HG03442 (cell line): ENCODE data around the gene RNF223.
"Not testable (repeated sequence)": the region's sequence is repeated elsewhere in the genome, so short reads cannot be mapped to it uniquely, and the experiment has no call there.

Experiments
- ATAC-seq: cut with Tn5 transposase; IDR thresholded peaks from one replicate; pipeline ENCODE4 v1.9.1; 2021; ENCODE audit warnings: mild to moderate bottlenecking, moderate library complexity; ENCODE audit not compliant: unreplicated experiment

RNF223 gene

DNA sequence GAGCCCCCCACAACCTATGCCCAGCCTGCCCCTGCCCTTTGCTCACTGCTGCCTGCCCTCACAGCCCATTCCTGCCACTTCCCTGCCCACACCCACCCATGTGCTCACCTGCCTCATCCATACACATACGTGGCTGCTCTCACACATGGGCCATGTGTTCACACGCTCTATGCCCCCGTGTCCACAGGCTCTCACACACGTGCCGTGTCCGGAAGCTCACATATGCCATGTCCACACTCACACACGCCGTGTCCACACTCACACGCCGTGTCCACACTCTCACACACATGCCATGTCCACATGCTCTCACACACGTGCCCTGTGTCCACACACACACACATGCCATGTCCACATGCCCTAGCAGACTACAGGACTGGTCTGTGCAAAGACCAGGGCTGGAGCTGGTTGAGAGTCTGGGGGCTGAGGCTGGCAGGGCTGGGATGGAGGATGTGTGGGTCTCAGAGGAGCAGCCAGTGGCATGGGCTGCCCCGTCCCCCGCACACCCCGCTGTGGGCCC lies 583 bp upstream of the RNF223 start:
- no peak for ATAC-seq

DNA sequence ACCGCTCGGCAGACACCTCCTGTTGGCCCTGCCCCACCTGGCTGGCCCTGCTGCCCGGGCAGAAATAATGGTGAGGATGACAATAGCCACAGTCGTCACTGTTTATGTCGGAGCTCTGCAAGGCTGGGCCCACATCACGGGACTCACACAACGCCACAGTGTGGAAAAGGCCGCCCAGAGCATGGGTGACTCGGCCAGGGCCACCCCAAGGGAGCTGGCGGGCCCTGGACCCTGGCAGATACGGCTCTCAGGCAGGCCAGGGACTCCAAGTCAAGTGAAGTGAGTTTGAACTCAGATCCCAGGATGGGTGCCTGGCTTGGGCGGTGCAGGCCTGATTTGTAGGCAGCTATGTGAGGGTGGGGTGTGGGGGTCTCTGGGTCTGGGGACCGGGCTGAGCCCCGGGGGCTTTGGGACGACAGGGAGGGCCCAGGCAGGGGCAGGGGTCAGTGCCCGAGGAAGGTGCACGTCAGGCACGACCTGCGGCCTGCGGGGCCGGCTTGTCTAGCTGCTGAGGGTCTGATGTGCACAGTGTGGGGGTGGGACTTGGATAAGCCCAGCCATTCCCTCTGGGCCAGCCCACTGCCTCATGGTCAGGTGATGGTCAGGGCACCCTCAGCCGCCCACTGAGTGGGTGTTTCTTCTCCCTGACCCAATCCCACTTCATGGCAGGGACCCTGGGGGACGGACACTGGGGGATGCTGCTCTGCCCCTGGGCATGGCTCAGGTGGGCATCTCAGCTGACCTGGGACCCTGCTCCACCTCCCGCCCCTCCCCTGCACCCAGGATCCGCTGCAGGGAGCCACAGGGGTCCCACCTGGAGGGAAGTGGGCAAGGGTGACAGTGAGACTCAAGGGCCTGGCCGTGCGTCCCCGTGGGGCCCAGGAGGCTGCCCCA lies 1.0 kb downstream of the RNF223 start:
- ATAC-seq, result no peak

DNA sequence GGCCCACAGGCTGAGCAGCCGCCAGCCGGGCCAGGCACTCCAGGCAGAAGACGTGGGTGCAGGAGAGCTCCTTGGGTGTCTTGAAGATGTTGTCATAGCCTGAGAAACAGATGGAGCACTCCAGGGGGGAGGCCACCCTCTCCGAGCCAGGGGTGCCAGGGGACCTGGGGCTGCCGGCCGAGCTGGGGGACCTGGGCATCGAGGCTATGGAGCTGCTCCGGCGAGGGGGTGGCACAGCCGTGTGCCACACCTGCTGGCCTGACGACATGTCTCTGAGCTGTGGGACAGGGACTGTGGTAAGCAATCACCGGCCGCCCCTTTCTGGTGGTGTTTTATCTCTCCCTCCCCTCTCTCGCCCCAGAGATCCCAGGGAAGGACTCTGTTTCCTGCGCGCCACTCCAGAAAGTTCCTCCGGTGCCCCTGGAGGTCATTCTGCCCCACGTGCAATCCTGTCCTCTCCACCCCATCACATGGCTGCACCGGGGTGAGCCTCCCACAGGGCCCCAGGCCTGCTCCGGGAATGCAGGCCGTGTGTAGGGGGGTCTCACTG lies 1.7 kb downstream of the RNF223 start:
- ATAC-seq, result no peak

DNA sequence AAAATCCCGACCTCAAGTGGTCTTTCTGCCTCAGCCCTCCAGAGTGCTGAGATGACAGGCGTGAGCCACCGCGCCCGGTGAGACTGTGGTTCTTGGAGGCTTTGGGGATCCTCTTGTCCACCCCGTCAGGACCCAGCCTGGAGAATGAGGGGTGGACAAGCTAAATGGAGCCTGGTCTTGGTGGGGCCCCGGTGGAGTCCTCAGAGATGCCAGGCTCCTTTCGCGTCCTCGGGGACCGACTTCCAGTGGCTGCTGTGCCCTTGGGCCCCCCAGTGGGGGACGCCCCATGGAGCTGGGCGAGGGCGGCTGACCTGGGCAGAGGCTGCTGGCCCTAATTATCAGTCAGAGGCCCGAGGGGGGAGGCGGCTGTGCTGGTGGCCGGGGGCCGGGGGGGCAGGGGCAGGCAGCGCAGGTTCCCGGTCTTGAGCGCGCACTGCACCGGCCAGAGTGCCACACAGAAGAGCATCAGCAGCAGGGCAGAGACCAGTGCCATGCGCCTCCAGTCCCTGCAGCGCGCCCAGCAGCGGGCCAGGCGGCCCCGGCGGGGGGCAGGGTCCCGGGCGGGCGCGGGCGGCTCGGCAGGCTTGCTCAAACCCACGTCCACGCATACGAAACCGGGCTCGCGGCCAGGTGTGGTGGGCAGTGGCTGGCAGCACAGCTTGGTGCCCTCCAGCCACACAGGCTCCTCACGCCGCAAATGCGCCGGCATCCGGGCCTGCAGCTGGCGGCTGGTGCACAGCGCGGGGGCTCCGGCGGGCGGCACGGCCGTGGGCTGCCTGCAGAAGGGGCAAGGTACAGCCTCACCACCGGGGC lies 2.4 kb downstream of the RNF223 start:
- no peak for ATAC-seq

DNA sequence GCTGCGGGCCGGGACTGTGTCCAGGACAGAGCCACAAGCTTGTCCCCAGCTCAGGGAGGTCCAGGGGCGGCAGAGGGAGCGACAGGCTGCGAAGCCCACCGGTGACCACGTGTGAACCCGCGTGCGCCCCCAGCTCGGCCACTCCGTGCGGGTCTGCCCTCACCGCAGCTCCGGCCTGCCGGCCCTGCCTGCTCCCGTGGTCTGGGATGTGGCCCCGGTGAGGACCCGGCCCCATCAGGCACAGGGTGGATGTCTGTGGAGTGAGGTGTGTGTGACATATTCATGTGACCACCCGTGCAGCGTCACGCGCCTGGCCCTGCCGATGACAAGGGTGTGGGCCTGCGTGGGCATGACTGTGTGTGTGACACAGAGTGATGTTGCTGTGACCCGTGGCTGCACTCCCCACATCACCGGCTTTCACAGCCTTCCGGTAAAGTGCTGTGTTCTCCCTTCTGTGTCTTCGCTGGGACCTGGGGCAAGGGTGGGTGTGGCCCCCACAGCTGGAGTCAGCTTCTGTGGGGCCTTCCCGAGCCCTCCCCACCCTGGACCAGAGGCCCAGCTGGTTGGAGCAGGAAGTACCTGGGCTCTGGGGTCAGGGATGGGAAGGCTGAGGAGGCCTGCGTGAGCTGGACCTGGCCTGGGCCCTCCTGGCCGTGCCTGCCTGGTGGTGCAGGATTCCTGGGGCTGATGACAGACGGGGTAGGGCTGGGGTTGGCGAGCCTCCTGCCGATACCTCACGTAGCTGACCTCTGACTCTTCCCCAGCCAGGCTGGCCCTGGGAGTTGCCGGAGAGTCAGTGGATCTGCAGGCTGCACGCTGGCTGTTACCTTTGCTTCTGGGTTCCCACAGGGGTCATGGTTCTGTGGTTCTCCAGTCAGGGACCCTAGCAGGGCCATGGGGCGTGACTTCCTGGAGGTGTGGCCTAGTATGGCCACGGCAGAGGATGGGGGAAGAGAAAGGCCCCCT lies 4.1 kb downstream of the RNF223 start:
- ATAC-seq, result no peak

DNA sequence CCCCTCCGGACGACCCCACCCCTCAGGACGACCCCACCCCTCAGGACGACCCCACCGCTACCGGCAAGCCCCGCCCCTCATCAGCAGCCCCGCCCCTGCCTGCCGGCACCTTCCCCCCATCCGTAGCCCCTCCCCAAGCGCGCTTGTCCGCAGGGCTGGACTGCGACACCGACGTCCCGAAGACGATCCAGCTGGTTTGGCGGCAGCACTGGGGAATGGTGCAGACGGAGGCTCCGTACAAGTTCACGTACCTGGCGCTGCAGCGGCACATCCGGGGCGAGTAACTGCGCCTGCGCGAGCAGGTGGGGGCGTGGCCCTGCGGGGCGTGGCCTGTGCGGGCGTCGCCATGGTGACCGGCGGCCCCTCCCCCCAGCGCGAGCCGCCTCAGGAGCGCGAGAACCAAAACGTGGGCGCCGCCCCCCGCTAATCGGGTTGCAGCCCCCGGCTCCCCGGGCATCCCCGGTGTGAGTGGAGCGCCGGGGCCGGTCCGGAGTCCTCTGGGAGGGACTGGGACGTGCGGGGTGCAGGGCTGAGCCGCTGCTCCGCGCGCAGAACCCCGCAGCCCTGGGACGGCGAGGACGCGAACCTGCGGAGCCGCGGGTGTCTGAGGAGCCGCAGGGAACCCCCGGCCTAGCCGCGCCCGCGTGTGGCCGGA lies 4.9 kb downstream of the RNF223 start:
- no peak for ATAC-seq

DNA sequence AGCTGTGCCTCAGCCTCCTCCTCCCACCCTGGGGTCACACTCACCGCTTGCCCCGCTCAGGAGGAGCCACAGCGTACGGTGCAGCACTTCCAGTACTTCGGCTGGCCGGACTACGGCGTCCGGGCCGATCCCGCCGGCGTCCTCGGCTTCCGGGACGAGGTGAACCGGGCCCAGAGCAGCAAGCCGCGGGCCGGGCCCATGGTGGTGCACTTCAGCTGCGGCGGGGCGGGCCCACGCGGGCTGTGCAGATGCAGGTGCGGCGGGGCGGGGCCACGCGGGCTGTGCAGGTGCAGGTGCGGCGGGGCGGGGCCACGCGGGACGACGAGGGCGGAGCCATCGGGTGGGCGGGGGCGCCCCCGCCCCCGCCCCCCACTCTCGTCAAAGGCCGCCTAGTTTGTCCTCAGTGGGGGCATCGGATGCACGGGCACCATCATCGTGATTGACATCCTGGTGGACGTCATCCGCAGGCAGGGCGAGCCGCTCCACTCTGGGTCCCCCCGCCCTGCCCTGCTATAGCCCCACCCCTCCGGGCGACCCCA lies 5.5 kb downstream of the RNF223 start:
- ATAC-seq, result no peak

DNA sequence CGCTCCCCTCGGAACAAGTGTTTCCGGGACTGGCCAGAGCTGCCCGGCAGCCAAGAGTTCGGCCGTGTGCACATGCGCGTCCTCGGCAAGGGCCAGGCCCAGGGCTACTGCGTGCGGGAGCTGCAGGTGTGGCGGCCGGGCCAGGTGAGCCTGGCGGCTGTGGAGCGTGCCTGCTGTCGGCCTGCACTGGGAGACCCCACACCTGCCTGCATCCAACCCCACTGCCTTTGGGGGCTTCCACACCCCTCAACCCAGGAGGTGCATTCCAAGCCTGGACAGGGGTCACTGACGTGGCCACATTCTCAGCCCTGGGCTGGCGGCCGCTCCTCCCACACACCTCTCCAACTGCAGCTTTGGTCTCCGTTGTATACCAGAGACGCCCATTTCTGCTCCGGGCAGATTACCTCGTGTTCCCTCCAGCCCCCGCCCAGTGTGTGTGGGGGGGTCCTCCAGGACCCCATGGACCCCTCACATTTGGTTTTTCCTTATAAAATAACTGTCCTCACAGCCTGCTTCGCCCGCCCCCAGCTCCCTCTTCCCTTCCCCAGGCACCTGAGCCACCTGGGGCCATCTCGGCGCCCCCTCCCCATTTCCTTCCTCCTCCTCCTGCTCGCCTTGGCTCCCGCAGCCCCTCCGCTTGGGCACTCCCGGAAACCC lies 6.1 kb downstream of the RNF223 start:
- ATAC-seq, result no peak

DNA sequence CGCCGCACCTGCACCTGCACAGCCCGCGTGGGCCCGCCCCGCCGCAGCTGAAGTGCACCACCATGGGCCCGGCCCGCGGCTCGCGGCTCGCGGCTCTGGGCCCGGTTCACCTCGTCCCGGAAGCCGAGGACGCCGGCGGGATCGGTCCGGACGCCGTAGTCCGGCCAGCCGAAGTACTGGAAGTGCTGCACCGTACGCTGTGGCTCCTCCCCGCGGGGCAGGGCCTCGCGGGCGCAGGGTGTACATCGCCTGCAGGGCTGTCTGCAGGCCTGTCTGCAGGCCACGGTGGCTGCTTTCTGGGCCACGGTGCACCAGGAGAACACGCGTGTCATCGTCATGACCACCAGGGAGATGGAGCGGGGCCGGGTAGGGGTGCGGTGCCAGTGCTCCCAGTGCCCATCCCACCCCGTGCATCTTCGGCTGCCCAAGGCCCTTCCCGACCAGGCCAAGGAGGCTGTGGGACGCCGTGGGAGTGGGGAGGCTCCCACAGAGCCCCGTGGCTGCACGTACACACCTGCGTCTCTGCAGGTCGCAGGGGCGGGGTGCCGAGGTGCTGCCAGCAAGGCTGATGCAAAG lies 6.7 kb downstream of the RNF223 start:
- ATAC-seq, result no peak

DNA sequence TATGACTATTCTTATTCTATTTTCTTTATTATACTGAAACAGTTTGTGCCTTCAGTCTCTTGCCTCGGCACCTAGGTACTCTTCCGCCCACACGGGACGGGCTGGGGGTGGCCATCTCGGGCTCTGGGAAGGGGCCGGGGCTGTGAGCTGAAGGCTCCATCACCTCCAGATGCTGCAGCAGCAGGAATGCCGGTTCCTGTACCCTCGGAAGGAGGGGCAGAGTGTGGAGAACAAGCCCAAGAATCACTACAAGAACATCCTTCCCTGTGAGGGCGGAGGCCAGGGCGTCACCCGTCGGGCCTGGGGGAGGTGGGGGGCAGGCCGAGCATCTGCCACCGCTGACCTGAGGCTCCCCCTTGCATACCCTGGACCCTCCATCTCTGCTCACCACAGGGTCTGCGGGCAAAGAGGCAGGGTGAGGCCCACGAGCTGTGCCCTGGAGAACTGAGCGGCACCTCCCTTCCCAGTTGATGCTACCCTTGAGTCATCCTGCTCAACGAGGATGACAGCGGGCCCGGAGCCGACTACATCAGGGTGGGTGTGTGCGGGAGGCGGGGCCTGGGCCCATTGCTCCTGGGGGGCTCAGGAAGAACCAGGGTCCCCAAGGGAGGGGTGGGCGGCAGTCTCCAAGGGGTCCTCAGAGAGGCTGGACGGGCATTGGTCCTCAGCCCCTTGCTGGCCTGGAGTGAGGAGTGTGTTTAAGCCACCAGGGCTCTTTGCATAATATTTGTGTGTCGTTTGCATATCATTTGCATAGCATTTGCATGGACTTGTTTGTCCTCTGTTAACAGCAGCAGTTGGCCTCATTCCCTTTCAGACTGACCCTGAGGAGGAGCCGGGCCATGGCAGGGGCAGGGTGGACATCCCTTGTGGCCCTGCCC lies 7.5 kb downstream of the RNF223 start:
- ATAC-seq, result no peak

DNA sequence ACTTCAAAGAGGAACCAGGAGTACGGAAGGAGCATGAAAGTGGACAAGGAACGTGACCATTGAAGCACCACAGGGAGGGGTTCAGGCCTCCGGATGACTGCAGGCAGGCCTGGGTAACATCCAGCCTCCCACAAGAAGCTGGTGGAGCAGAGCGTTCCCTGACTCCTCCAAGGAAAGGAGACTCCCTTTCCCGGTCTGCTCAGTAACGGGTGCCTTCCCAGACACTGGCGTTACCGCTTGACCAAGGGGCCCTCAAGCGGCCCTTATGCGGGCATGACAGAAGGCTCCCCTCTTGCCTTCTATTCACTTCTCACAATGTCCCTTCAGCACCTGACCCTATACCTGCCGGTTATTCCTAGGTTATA lies 8.2 kb downstream of the RNF223 start:
- not testable (repeated sequence) for ATAC-seq

DNA sequence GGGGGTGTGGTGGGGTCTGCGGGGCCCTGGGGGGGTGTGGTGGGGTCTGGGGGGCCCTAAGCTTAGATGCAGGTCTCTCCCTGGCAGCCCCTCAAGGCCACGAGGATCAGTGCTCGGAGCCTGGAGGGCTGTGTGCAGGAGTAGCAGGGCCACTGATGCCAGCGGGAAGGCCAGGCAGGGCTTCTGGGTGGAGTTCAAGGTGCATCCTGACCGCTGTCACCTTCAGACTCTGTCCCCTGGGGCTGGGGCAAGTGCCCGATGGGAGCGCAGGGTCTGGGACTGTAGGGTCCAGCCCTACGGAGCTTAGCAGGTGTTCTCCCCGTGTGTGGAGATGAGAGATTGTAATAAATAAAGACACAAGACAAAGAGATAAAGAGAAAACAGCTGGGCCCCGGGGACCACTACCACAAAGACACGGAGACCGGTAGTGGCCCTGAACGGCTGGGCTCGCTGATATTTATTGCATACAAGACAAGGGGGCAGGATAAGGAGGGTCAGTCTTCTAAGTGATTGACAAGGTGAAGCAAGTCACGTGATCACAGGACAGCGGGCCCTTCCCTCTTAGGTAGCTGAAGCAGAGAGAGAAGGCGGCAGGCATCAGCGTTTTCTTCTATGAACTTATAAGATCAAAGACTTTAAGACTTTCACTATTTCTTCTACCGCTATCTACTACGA lies 8.7 kb downstream of the RNF223 start:
- ATAC-seq, result no peak

DNA sequence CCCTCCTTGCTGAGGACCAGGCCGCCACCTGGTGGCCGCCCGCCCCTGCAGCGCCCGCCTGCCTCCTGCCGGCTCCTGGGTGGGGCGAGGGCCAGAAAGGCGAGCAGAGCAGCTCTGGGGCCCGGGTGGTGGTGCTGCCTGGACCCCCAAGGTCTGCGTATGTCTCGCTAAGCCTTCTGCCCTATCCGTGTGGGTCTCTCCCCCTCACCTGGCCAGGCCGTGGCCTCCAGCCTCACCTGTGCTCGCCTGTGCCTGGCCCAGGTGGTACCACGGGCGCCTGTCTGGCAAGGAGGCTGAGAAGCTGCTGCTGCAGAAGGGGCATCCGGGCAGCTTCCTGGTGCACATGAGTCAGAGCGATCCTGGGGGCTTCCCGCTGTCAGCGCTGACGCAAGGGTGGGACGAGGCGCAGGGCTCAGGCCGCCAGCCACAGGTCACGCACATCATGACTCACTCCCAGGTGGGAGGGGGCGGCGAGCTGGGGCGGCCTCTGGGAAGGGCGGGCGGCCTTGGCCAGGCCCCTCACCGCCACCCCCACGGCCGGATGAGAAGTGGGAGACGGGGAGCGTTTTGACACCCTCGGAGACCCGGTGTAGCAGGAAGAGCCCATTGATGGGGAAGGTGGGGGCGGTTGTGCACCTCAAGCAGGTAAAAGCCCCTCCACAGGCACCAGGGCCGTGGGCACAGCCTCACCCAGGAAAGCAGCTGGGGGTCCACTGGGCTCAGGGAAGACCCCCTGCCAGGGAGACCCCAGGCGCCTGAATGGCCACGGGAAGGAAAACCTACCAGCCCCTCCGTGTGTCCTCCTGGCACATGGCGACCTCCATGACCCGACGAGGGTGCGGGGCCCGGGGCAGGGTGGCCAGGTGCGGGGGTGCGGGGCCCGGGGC lies 9.9 kb downstream of the RNF223 start:
- peak; percentile 54 for ATAC-seq

DNA sequence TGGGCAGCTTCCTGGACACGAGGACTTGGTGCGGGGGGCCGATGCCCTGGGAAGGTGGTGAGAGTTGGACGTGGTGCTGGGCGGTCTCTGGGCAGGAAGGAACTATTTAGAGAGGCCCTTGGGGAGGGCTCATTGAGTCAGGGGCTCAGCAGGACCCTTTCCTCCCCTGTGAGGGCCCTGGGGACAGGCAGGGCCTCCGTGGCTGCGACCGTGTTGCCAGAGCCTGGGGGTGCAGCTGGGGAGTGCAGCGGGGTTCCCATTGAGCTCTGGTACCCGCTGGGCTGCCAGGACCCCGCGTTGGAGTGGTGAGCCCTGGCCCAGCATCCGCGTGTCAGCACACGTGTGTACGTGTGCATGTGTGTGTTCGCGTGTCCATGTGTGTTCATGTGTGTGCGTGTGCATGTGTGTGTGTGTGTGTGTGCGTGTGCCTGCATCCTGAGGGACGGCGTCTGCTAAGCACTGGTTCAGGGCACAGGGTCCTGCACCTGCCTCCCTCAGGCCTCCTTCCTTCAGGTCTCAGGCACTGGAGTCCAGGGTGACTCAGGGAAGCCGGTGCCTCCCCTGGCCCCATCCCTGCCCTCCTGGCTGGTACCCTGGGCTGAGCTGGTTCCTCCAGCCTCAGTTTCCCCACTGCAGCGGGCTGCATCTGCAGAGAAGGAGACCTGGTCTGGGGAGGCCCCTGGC lies 10.7 kb downstream of the RNF223 start:
- no peak for ATAC-seq

DNA sequence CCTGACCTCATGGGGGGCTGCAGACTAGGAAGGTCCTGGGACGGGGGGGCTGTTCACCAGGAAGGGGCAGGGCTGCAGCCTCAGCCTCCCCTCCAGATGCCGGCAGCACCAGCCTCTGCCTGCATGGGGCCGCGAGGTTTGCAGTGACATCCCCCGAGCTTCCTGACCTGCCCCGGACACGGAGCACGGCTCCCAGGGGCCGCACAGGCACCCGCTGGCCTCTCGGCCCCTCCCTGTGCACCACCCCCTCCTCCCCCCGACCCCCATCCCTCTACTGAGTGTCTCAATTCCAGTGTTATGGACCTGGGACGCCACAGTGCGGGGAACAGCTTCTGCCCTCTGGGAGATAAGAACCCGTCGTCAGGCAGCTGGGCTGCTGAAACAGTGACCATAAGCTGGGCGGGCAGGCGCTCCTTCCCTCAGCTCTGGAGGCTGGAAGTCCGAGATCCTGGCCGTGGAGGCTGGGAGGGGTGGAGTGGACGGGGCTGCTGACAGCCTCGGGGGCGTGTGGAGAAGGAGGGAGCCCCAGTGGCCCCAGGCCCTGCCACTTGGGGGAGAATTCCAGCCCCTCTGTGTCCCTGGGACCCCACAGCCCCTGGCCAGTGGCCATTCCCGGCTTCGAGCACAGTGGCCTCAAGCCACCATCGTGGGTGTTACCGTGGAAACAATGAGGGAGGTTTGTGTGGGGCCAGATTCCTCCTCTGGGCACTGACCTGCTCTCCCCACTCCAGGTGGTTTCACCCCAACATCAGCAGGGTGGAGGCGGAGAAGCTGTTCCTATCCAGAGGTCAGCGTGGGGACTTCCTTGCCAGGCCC lies 11.6 kb downstream of the RNF223 start:
- ATAC-seq, result no peak
